Measurements from ENCODE around the gene NHSL2.

DNA sequence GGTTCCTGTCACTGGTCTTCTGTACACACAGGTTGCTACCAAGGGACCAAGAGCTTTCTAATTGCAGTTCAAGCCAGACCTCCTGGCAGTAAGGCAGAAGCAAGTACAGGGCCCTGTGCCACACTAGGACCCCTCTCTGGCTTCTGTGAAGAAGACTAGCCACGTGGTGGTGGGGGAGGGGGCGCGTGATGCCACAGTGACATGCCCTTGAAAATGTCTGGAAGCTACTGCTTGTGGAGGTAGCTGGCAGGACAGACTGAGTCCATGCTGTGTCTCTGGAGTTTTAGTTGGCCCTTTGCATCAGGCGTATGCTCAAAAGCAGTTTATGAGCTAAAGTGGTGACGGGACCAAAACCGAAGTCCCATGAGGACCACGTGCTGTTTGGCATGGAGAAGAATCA, 170.2 kb downstream of the NHSL2 start:
- TF ChIP-seq TAF1 (IDR thresholded peaks at IDR 0.05; ENCODE audit: borderline replicate concordance, low read depth, low read length) (no peak), POLR2AphosphoS5 (IDR thresholded peaks at IDR 0.05; ENCODE audit: low read depth, low read length) (no peak), SMC3 (IDR thresholded peaks at IDR 0.05; ENCODE audit: low read depth, low read length) (no peak)
- TF ChIP-seq, protein P1, sequence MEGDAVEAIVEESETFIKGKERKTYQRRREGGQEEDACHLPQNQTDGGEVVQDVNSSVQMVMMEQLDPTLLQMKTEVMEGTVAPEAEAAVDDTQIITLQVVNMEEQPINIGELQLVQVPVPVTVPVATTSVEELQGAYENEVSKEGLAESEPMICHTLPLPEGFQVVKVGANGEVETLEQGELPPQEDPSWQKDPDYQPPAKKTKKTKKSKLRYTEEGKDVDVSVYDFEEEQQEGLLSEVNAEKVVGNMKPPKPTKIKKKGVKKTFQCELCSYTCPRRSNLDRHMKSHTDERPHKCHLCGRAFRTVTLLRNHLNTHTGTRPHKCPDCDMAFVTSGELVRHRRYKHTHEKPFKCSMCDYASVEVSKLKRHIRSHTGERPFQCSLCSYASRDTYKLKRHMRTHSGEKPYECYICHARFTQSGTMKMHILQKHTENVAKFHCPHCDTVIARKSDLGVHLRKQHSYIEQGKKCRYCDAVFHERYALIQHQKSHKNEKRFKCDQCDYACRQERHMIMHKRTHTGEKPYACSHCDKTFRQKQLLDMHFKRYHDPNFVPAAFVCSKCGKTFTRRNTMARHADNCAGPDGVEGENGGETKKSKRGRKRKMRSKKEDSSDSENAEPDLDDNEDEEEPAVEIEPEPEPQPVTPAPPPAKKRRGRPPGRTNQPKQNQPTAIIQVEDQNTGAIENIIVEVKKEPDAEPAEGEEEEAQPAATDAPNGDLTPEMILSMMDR (IDR thresholded peaks at IDR 0.05) = no peak
